ENCODE data around the gene ANTXRL. TPM values are rescaled to one million over a fixed set of nuclear protein-coding genes. Genes with fewer than 3 reads are reported as not detected.

ANTXRL gene
- total RNA-seq: not detected

- no peak for ATAC-seq
- H3K4me1 ChIP-seq: peaks cover 0 to 28% (median 12%) of the 10 kb centered on the region in 3 donors
- no peaks in the 10 kb centered on the region for H3K36me3 ChIP-seq
- H3K9me3 ChIP-seq: no peaks in the 10 kb centered on the region
- H3K27me3 ChIP-seq: no peaks in the 10 kb centered on the region
- H3K4me3 ChIP-seq: no peak within 1 kb of the TSS
- WGBS, 2 donors (ENCODE audit: low coverage in 1 of 2): 91 to 93% methylated on average over 2 to 3 of the region's 8 CpGs
- no peak for TF ChIP-seq POLR2AphosphoS5 (IDR thresholded peaks at IDR 0.05)
- no peak for TF ChIP-seq CTCF (IDR thresholded peaks at IDR 0.05)
- TF ChIP-seq POLR2A (IDR thresholded peaks at IDR 0.05): no peak
- TF ChIP-seq EP300 (IDR thresholded peaks at IDR 0.05): no peak
- H3K27ac ChIP-seq: no peak within 1 kb of the TSS
These were observed at the start of gene ANTXRL for GRCh38 chr10:46286991-46287693. TSS of gene ANTXRL (plus strand) at chr10:46286997. CDS start at chr10:46287263, 266 bp downstream.

GRCh38 chr10:46237815-46238510, 48.8 kb upstream of the ANTXRL start:
- Histone ChIP-seq H3K4me1 (no peaks in the 10 kb centered on the region), H3K9me3 (peaks cover 0 to 9% (median 0%) of the 10 kb centered on the region in 3 donors), H3K27me3 (peaks cover 4% of the 10 kb centered on the region), H3K4me3 (no peak overlapping the region), H3K36me3 (no peaks in the 10 kb centered on the region), H3K27ac (no peak overlapping the region)
- TF ChIP-seq POLR2A (IDR thresholded peaks at IDR 0.05): no peak
- TF ChIP-seq CTCF (IDR thresholded peaks at IDR 0.05): no peak
- TF ChIP-seq EP300 (IDR thresholded peaks at IDR 0.05): no peak
- TF ChIP-seq POLR2AphosphoS5 (IDR thresholded peaks at IDR 0.05): no peak
- ATAC-seq: no peak
- WGBS, 2 donors (ENCODE audit: low coverage in 1 of 2): 85 to 94% methylated on average over 2 of the region's 3 CpGs

- H3K4me3 ChIP-seq: no peak overlapping the region
- H3K27ac ChIP-seq: no peak overlapping the region
- no peak for ATAC-seq
- peaks cover 4% of the 10 kb centered on the region for H3K27me3 ChIP-seq
- H3K9me3 ChIP-seq: peaks cover 0 to 9% (median 0%) of the 10 kb centered on the region in 3 donors
- TF ChIP-seq CTCF (IDR thresholded peaks at IDR 0.05) (no peak), POLR2AphosphoS5 (IDR thresholded peaks at IDR 0.05) (no peak)
- H3K4me1 ChIP-seq: no peaks in the 10 kb centered on the region
- no peaks in the 10 kb centered on the region for H3K36me3 ChIP-seq
These were observed 47.5 kb upstream of the ANTXRL start for GRCh38 chr10:46239247-46239646.

- peaks cover 0 to 9% (median 0%) of the 10 kb centered on the region in 3 donors for H3K9me3 ChIP-seq
- TF ChIP-seq POLR2A (IDR thresholded peaks at IDR 0.05) (no peak), EP300 (IDR thresholded peaks at IDR 0.05) (no peak), POLR2AphosphoS5 (IDR thresholded peaks at IDR 0.05) (no peak), CTCF (IDR thresholded peaks at IDR 0.05) (no peak)
- no peak for ATAC-seq
- H3K4me3 ChIP-seq: no peak overlapping the region
- no peak overlapping the region for H3K27ac ChIP-seq
- H3K36me3 ChIP-seq: no peaks in the 10 kb centered on the region
- WGBS, 2 donors (ENCODE audit: low coverage in 1 of 2): 80 to 100% methylated on average over 1 of the region's 2 CpGs
- no peaks in the 10 kb centered on the region for H3K4me1 ChIP-seq
- H3K27me3 ChIP-seq: peaks cover 4% of the 10 kb centered on the region
These were observed 46.7 kb upstream of the ANTXRL start for GRCh38 chr10:46239993-46240683.
